ENCODE data around the gene ZSCAN26.
"Not testable (repeated sequence)": the region's sequence is repeated elsewhere in the genome, so short reads cannot be mapped to it uniquely, and the experiment has no call there.

ZSCAN26 gene

DNA sequence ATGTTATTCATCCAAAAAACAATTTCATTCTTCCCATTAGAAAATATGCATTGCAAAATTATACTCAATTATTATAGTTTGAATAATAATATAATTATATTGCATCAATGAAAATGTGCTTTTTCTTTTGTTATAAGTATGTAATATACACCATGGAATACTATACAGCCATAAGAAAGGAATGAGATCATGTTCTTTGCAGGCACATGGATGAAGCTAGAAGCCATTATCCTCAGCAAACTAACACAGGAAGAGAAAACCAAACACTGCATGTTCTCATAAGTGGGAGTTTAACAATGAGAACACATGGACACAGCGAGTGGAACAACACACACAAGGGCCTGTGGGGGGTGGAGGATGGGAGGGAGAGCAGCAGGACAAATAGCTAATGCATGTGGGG, 9.9 kb upstream of the ZSCAN26 start:
- DNase-seq, result no peak

DNA sequence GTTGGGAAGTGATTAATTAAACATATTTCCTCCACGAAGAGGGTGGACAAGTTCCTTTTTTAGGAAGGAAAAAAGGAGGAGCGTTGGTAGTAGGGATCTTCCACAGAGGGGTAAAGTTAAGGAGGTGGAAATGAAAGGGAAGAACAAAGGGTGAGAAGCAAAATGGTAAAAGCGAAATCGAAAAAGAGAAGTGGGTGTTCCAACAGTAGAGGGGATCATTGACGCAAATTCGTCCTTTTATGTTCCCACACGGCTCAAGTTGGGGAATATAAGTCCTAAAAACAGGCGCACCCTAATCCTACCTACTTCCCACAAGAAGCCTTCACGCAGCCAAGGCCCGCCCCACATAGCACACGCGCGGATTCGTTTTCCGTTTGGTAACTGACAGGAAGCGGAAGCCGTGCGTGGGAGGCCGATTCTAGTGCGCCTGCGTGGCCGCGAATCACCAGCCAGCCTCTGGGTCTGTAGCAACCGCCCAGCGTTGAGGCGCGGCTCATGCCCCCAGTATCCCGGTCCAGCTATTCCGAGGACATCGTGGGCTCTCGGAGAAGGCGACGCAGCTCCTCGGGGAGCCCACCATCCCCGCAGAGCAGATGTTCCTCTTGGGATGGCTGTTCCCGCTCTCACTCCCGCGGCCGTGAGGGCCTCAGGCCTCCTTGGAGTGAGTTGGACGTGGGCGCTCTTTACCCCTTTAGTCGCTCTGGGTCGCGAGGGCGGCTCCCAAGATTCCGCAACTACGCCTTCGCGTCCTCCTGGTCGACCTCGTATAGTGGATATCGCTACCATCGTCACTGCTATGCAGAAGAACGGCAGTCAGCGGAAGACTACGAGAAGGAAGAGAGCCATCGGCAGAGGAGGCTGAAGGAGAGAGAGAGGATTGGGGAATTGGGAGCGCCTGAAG, 7.8 kb upstream of the ZSCAN26 start, which contains the start of gene NKAPL:
Gene NKAPL (plus strand): TSS at position 421 of the 901 bp plus-strand sequence. CDS start 75 bp downstream, at position 496.
- peak; percentile 60 for DNase-seq

DNA sequence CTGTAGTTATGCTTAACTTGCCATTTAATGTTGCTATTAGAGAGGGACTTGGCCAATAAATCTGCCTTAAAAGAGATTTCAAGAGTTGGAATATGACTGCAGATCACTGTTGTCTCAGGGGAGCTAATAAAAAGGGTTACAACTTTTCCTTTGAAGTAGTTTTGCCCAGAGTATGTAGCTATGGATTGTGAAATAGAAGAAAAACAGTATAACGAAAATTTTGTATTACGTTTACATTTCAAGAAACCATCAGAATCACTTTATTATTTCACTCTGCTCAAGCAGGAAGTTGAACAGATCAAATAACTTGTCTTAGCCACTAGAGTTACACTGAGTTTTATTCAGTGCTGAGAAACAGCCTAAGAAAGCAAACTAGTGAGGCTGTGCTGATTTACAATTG, 3.0 kb upstream of the ZSCAN26 start:
- no peak for DNase-seq

DNA sequence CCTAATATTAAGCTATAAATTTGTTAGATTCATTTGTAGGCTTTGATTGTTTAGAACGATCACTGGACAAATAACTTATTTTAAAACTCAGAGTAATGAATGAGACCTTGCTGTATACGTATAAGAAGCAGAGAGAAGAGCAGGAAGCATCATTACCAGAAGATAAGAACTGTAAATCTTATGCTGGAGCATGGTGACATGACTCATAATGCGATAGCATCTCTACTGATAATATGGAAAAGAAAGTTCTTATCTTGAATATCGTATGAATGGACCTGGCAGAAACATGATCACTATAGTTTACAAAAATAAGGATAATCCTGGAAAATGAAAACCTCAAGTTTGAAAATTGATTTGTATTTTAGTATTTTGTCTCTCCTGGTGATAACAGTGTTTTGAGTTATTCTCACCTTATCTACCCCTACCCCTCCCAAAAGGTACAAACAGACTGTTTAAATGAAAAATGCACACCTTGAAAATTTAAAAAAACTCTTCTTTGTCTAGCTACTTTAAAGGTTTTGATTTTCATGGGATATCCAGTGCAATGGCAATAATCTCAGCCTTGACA, 2.0 kb upstream of the ZSCAN26 start:
- DNase-seq, result no peak

DNA sequence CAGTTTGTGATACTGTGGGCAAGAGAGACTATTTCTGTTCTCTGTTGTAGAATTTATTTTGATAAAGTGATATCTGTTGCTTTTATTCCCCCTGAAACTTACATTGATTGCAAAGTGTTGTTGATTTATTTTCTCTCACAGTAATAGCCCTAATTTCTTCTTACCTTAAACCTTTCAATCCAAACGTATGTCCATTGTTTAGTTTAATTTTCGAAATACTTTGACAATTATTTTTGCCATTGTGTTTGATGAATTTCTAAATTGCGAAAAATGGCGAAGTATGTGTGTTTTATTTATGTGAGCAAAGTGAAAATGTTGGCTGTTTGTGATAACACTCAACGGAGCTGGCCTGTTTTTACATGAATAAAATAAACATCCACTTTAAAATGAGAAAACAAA, 381 bp upstream of the ZSCAN26 start:
- no peak for DNase-seq

DNA sequence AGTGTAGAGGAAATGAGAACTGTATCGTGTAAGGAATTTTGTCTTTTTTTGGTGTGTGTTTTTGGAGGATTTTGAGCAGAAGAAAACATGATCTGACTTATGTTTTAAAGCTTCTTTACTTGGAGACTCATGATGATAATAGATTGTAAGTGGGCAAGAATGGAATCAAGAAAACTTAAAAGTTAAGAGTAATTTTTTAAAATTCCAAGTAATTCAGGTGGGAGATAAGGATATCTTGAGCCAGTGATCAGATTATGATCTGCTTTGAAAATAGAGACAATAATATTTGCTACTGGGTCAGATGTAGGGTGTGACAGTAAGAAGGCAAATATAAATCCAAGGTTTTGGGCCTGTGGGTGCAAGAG, 734 bp downstream of the ZSCAN26 start:
- no peak for DNase-seq

DNA sequence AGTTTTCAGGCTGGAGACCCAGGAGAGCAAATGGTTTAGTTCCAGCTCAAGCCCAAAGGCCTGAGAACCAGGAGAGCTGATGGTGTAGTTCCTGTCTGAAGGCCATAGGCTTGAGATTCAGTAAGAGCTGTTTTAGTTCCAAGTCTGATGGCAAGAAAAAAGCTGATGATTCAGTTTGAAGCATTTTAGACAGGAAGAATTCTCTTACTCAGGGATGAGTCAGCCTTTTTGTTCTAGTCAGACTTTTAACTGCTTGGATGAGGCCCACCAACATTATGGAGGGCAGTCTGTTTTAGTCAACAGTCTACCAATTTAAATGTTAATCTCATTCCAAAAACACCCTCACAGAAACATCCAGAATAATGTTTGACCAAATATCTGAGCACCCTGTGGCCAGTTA, 2.5 kb downstream of the ZSCAN26 start:
- DNase-seq, result no peak

DNA sequence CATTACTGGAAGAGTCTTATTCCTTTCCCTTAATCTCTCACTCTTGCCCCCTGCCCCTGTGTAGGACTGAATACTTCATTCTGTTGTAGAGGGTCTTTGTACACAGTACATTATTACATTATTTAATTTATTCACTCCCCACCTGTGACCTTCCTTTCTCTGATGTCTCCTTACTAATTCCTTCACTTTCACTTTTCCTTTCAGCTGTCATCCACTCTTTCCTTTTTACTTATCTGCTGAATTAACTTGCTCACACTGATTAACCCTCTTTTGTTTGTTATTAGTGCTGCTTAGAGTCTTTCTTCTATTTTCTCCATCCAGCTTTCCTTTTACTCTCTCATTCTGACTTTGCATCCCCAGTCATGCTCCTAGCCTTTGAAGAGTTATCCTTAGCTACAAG, 7.9 kb downstream of the ZSCAN26 start:
- no peak for DNase-seq

DNA sequence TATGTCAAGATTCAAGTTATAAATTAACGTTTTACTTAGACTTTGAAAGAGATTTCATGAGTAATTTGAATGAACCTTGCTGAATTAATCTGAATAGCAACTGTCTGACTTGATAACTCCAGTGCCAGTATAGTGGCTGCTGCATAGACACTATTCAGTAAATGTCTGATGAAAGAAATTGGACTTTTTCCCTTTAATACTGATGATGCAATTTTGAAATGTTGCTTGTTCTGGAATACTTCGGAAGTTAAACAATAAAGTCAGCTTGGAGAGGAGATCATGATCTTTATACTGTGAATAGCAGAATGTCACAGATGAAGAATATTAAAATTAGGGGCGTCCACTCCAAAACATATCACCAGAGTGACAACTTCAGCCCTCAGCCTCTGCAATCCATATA, 10.8 kb downstream of the ZSCAN26 start:
- no peak for DNase-seq

DNA sequence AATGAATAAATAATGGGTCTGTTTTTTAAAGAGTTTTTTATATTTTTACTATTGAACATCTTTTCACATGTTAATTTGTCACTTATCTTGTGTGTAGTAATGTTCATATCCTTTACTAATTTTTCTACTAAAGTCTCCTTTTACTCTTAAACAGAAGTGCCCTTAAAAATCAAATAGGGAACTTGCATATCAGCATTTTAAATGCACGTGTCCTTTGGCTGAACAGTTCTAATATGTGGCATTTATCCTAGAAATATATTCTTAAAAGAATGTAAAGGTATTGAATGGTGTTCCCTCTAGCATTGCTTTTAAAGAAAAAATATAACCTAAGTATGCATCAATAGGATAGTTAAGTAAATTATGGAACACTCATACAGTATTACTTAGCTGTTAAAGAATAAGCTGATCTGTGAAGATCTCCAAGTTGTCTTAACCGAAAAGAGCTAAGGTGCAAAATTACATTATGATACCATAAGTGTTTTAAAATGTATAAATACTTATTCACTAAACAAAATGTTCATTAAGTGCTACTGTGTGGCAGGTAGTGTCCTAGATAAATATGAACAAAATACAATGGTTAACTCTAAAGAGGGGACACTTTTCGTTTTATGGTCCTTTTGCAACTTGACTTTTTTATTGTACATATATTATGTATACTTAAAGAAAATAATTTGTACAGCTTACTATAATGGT, 13.8 kb downstream of the ZSCAN26 start:
- DNase-seq, result no peak

DNA sequence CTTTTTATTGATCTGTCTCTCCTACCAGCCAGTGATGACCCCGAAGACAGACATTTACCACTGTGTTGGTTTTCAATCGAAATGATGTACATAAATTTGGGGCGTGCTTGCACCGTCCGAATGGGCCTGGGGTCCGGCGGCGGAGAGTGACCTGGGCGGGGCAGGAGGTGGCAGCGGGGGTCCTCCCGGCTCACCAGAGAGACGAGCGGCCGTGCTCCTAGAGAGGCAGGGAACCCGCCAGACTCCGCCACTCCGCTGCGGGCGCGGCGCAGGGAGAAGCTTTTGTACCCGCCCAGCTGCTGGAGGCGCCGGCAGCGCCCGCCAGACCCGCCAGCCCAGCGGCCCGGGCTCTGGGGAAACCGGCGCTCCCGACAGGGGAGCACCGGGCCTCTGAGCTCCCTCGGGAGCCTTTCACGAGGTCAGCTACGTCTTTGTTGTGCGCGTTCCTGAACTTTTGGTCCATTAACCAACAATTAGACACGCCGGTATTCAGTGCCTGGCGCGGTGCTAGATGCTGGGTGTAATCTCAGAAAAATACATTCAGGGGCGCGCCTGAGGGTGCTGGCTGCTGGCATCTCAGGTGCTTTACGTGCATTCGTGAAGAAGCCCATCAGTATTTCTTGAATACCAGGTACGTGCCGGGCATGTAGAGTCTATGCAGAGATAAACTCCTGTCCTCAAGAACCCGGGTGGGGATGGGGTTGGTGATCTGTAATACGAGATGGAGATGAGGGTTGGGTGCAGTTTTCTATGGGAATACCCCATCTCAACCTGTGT, 14.5 kb downstream of the ZSCAN26 start, which contains the start of gene PGBD1:
Gene PGBD1 (plus strand): TSS at position 285 of the 777 bp plus-strand sequence. CDS start 2,242 bp downstream, outside the sequence.
- DNase-seq, result peak; percentile 55

DNA sequence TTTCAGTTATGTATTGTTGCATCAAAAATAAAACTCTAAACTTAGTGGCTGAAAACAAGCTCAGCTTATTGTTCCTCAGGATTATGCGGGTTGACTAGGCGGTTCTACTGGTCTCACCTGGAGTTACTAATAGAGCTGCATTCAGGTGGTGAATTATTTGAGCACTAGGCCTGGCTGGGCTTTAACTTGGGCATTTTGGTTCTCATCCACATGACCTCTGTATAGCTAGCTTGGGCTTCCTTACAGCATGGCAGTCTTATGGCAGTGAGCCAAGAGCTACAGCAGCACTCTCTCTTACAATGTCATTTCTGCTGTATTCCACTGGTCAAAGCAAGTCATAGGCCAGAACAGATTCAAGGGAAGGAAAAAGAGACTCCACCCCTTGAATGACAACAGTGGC, 16.0 kb downstream of the ZSCAN26 start:
- no peak for DNase-seq

DNA sequence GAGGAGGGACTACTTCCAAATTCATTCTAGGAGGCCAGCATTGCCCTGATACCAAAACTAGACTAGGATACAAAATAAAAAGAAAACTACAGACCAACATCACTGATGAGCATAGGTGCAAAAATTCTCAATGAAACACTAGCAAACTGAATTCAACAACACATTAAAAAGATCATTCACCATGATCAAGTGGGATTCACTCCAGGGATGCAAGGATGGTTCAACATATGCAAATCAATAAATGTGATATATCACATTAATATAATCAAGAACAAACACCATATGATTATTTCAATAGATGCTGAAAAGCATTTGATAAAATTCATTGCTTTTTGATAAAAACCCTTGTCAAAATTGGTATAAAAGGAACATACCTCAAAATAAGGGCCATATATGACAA, 24.6 kb downstream of the ZSCAN26 start:
- no peak for DNase-seq

DNA sequence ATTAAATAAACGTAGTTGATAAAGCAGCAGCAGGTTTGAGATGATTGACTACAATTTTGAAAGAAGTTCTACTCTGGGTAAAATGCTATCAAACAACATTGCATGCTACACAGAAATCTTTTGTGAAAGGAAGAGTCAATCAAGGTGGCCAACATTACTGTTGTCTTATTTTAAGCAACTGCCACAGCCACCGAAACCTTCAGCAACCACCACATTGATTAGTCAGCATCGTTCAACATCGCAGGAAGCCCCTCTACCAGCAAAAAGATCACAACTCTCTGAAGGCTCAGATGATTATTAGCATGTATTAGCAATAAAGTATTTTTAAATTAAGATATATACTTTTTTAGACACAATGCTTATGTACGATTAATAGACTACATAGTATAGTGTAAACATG, 28.4 kb downstream of the ZSCAN26 start:
- no peak for DNase-seq

DNA sequence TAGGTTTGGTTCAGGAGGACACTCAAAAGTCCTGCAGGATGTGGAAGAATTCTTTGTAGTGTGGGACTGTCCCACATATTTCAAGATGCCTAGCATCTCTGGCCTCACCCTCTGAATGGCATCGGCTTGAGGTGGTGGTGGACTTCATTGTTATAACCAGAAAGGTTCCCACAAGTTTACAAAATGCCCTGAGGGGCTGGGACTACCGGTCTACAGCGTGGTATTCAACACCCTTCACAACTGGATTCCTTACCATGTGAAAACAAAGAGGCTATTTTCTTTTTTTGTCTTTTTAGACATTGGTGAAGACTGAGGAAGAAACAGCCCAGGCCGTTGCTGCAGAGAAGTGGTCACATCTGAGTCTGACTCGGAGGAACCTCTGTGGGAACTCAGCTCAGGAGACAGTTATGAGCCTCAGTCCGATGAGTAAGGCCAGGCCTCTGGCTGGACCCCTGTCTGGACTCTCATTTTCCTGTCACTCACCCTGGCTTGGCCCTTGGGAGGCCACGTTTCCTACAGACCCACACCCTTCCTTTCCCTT, 29.6 kb downstream of the ZSCAN26 start:
- DNase-seq, result no peak

DNA sequence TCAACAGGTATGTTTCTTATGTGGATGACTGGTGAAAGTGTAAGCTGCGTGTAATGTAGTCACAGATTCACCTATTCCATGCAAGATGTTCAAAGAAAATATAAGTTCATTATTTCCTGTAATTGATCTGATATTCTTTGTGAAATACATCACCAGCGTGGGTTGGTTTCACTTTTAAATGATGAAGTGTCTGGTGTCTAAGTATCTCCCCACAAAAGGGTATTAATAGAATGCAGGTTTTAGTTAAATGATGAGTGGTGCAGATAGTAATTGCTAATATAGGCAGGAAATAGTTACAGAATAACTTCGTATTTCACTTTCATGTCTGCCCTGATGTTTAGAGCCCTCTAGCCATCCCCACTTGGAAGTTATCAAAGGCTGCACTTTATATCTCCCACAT, 36.6 kb downstream of the ZSCAN26 start:
- DNase-seq, result no peak

DNA sequence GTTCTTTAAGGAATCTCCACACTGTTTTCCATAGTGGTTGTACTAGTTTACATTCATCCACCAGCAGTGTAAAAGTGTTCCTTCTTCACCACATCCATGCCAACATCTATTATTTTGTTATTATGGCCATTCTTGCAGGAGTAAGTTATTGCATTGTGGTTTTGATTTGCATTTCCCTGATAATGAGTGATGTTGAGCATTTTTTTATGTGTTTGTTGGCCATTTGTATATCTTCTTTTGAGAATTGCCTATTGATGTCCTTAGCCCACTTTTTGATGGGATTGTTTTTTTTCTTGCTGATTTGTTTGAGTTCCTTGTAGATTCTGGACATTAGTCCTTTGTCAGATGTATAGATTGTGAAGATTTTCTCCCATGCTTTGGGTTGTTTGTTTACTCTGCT, 39.4 kb downstream of the ZSCAN26 start:
- not testable (repeated sequence) for DNase-seq

DNA sequence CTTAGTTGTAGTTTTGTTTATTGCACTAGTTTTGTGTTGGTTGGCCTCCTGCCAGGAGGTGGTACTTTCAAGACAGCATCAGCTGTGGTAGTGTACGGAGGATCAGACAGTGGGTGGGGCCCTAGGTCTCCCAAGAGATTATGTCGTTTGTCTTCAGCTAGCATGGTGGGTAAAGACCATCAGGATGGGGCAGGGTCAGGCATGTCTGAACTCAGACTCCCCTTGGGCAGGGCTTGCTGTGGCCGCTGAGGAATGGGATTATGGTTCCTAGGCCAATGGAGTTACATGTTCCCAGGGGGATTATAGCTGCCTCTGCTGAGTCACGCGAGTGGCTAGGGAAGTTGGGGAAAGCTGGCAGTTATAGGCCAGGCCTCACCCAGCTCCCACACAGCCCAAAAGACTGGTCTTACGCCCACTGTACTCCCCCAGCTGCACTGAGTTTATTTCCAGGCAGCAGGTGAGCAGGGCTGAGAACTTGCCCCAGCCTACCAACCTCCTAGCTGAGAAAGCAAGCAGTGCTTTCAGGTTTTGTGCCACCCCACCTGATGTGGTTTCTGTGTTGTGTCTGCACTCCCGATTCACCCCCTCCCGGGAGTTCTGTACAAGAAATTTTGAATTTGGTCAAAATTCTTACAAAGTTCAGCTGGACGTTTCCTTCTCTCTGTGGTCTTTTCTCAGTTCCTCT, 44.3 kb downstream of the ZSCAN26 start:
- no peak for DNase-seq

DNA sequence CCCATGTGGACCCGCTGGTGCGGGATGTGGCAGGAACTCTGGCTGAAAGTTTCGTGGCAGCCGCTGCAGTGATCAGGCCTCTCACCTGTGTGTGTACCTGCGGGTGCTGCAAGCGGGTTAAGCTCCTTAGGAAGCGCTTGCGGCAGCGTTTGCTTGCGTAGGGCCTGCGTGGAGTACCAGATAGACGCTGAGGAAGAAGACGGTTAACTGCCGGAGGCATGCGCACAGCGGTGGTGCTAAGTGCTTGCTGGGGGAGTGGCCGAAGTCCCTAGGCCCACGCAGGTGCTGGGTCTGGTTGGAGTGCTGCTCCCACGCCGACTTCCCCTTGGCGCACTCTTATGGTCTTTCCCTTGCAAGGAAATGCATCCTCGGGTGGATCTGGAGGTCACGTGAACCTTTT, 46.0 kb downstream of the ZSCAN26 start:
- no peak for DNase-seq

DNA sequence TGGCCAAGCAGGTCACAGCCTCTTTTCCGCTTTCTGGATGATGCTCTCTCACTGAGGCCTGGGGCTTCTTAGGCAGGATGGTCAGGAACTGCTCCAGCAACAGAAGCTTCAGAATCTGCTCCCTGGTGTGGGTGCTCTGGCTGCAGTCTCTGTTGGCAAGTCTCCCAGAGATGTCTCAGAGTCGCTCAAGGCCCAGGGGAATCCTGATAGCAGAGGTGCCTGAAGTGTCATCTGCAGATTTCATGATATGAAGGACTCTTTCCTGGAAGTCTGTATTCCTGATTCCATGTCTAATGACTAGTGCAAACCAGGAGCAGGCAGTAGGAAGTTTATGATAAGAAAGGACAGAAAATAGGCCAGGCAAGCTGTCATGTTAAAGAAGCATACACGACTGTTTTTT, 48.7 kb downstream of the ZSCAN26 start:
- no peak for DNase-seq

DNA sequence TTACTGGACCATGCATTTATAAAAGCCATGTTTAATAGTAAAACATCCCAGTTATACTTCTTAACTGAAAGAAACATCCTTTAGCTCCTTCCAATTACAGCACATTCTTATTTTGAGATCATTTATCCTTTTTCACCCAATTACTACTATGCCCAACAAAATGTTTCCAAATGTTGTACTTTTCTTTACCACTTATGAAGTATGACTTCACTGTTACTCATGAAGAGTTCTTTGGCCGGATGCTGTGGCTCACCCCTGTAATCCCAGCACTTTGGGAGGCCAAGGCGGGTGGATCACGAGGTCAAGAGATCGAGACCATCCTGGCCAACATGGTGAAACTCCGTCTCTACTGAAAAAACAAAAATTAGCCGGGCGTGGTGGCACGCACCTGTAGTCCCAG, 50.9 kb downstream of the ZSCAN26 start:
- DNase-seq, result not testable (repeated sequence)

DNA sequence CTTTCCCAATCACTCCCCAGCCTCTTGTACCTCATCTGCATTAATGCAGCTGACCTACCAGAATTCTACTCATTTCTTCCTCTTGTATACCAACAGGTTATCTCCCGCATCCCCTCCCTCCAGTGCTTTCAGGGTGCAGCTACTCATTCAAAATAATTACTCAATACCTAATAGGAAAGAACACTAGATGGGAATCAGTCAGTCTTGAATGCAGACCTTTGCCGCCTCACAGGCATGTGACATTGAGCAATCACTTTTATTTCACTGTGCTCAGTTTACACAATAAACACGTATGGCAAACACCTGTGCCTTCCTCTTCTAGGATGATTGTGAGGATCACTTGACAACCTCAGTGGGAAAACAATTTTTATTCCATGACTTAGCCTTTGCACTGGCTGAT, 55.7 kb downstream of the ZSCAN26 start:
- DNase-seq, result no peak

Data from activated T-cell treated with anti-CD3 and anti-CD28 coated beads, Interleukin-2, amount 50 U/mL, for 1 hour (primary cell).